Hepatocyte (in vitro differentiated cells): ENCODE results near the gene LYSMD4. TPM values are rescaled to one million over a fixed set of nuclear protein-coding genes. Genes with fewer than 3 reads are reported as not detected.

Experiments
- DNase-seq: peaks from one replicate; pipeline ENCODE4 v3.0.0-alpha.2; 2016; ENCODE audit warnings: low spot score
- H2AFZ ChIP-seq: fragments of 200-600 bp; sonication (generic); 2 replicates; pipeline ENCODE4 v1.6.0; 2016; ENCODE audit warnings: antibody characterized with exemption, mild to moderate bottlenecking
- H3K27ac ChIP-seq: fragments of 200-600 bp; sonication (generic); 2 replicates; pipeline ENCODE4 v1.5.1; 2016; ENCODE audit warnings: mild to moderate bottlenecking
- H3K27me3 ChIP-seq: fragments of 200-600 bp; sonication (generic); 2 replicates; pipeline ENCODE4 v1.6.1; 2016
- H3K36me3 ChIP-seq: fragments of 200-600 bp; sonication (generic); replicated peaks from 2 replicates; pipeline ENCODE4 v1.5.1; 2016; ENCODE audit warnings: low read depth; ENCODE audit not compliant: insufficient read depth
- H3K4me1 ChIP-seq: fragments of 200-600 bp; sonication (generic); 2 replicates; pipeline ENCODE4 v1.5.1; 2016; ENCODE audit warnings: mild to moderate bottlenecking, moderate library complexity; ENCODE audit not compliant: insufficient read depth
- H3K4me2 ChIP-seq: fragments of 200-600 bp; sonication (generic); 2 replicates; pipeline ENCODE4 v1.6.0; 2016
- H3K4me3 ChIP-seq: fragments of 200-600 bp; sonication (generic); 2 replicates; pipeline ENCODE4 v1.5.1; 2016; ENCODE audit warnings: mild to moderate bottlenecking
- H3K79me2 ChIP-seq: fragments of 200-600 bp; sonication (generic); 2 replicates; pipeline ENCODE4 v1.6.0; 2017; ENCODE audit warnings: mild to moderate bottlenecking
- H3K9me2 ChIP-seq: fragments of 200-600 bp; sonication (generic); replicated peaks from 2 replicates; pipeline ENCODE4 v1.6.0; 2017; ENCODE audit warnings: mild to moderate bottlenecking; ENCODE audit not compliant: insufficient read depth
- H3K9me3 ChIP-seq: fragments of 200-600 bp; sonication (generic); 2 replicates; pipeline ENCODE4 v1.5.1; 2016; ENCODE audit warnings: low read depth, mild to moderate bottlenecking
- H4K20me1 ChIP-seq: fragments of 200-600 bp; sonication (generic); 2 replicates; pipeline ENCODE4 v1.6.0; 2016; ENCODE audit warnings: mild to moderate bottlenecking; ENCODE audit not compliant: insufficient read depth, poor library complexity, severe bottlenecking
- CTCF ChIP-seq: fragments of 200-600 bp; sonication (generic); IDR thresholded peaks from 2 replicates; pipeline ENCODE4 v1.5.1; 2016; ENCODE audit warnings: antibody characterized with exemption, mild to moderate bottlenecking; ENCODE audit not compliant: poor library complexity
- EZH2 ChIP-seq: fragments of 200-600 bp; sonication (generic); IDR thresholded peaks from 2 replicates; pipeline ENCODE4 v1.6.1; 2016; ENCODE audit warnings: antibody characterized with exemption, mild to moderate bottlenecking, borderline replicate concordance
- EZH2phosphoT487 ChIP-seq: fragments of 200-600 bp; sonication (generic); IDR thresholded peaks from one replicate; pipeline ENCODE4 v1.6.1; 2018; ENCODE audit warnings: antibody characterized with exemption, mild to moderate bottlenecking, low read depth, moderate library complexity; ENCODE audit not compliant: unreplicated experiment, severe bottlenecking
- WGBS: methylation state at CpG from one replicate; pipeline ENCODE4 v1.1.6; 2016; ENCODE audit warnings: low lambda C conversion rate; ENCODE audit errors: missing lambda C conversion rate; 5-methylcytosine and 5-hydroxymethylcytosine counted together
- polyA plus RNA-seq: library from polyadenylated mRNA; unstranded; fragments of >200 nt; fragmentation: Nextera tagmentation; extraction: Ambion mirVana; gene quantifications from 2 replicates; pipeline ENCODE4 v1.2.1, GENCODE V29; 2016
- total RNA-seq: library from RNA; depleted of rRNA; stranded (reverse); fragments of >200 nt; gene quantifications from 2 replicates; pipeline ENCODE4 v1.2.3, GENCODE V29; 2014

LYSMD4 gene
- total and polyA plus RNA-seq, 2 experiments from 2014 or later = 12.8 to 15.4 TPM

DNA sequence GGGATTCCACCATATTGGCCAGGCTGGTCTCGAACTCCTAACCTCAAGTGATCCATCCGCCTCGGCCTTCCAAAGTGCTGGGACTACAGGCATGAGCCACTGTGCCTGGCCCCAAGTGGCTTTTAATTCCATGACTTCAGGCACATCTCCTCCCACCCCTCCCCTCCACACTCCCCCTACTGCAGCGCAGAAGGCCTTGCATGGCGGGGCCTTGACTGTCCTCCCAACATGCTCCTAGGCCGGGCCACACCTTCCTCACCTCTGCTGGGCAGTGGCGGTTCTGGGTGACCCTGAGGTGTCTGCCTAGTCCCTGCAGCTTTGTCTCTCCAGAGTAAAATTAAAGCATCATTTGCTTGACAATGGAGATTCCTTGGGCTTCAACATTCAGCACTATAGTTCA, 6.9 kb downstream of the LYSMD4 start:
- no peak overlapping the region for H2AFZ ChIP-seq
- H3K79me2 ChIP-seq = peaks cover 6% of the 10 kb centered on the region
- no peaks in the 10 kb centered on the region for H3K9me2 ChIP-seq
- TF ChIP-seq CTCF (no peak), EZH2 (no peak), EZH2phosphoT487 (no peak)
- H3K27me3 ChIP-seq = no peaks in the 10 kb centered on the region
- H3K27ac ChIP-seq = no peak overlapping the region
- H4K20me1 ChIP-seq = no peaks in the 10 kb centered on the region
- no peak overlapping the region for H3K4me2 ChIP-seq
- 83% methylated on average over 7 of the region's 7 CpGs for WGBS
- no peak for DNase-seq
- no peaks in the 10 kb centered on the region for H3K9me3 ChIP-seq
- no peak overlapping the region for H3K4me3 ChIP-seq
- H3K36me3 ChIP-seq = no peaks in the 10 kb centered on the region
- peaks cover 6% of the 10 kb centered on the region for H3K4me1 ChIP-seq

GRCh38 chr15:99722406-99722805, 10.8 kb downstream of the LYSMD4 start:
- Histone ChIP-seq H3K27ac (no peak overlapping the region), H3K4me3 (no peak overlapping the region), H2AFZ (no peak overlapping the region), H3K9me2 (no peaks in the 10 kb centered on the region), H3K4me2 (no peak overlapping the region), H3K79me2 (peaks cover 3% of the 10 kb centered on the region), H3K9me3 (no peaks in the 10 kb centered on the region), H3K27me3 (no peaks in the 10 kb centered on the region), H3K36me3 (no peaks in the 10 kb centered on the region), H4K20me1 (no peaks in the 10 kb centered on the region), H3K4me1 (no peaks in the 10 kb centered on the region)
- no peak for DNase-seq
- TF ChIP-seq EZH2phosphoT487 (no peak), CTCF (no peak), EZH2 (no peak)
- WGBS = 90% methylated on average over 3 of the region's 3 CpGs

GRCh38 chr15:99721896-99722295, 11.3 kb downstream of the LYSMD4 start:
- H3K4me1 ChIP-seq = no peaks in the 10 kb centered on the region

More at GRCh38 chr15:99721896-99722295, 11.3 kb downstream of the LYSMD4 start:
- Histone ChIP-seq H3K9me3 (no peaks in the 10 kb centered on the region), H3K4me2 (no peak overlapping the region), H3K27ac (peak overlapping the region; percentile 3), H4K20me1 (no peaks in the 10 kb centered on the region), H3K4me3 (no peak overlapping the region), H3K79me2 (peaks cover 3% of the 10 kb centered on the region), H3K27me3 (no peaks in the 10 kb centered on the region), H3K36me3 (no peaks in the 10 kb centered on the region), H2AFZ (no peak overlapping the region), H3K9me2 (no peaks in the 10 kb centered on the region)
- DNase-seq = no peak
- TF ChIP-seq CTCF (no peak), EZH2phosphoT487 (no peak), EZH2 (no peak)
- 94% methylated on average over 4 of the region's 4 CpGs for WGBS
